ENCODE data around the gene AGPAT4. TPM values are rescaled to one million over a fixed set of nuclear protein-coding genes. Genes with fewer than 3 reads are reported as not detected.

The AGPAT4 gene
- total and polyA plus RNA-seq, 2 experiments from 2014 or later = 10.6 to 11.8 TPM

DNA sequence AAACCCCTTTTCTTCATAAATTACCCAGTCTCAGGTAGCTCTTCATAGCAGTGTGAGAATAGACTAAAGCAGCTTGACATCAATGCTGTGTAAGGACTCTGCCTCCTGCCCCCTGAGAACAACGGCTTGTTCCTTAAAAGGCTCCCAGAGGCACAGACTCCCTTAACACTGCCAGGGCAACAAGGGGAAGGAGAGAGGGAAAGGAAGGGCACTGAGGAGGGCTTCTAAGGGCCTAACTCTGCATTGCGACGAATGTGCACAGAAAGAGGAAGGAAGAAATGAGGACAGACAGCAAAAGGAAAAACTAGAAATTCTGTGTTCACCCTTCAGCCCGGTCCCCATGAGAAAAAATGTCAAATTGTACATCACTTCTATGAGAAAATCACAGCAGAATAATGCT is 74.0 kb downstream of the AGPAT4 start:
- no peak for DNase-seq (ENCODE audit: low spot score)
- Histone ChIP-seq H2AFZ (no peak overlapping the region), H3K4me1 (ENCODE audit: insufficient read depth) (no peaks in the 10 kb centered on the region), H4K20me1 (ENCODE audit: insufficient read depth, poor library complexity, severe bottlenecking) (no peaks in the 10 kb centered on the region), H3K4me2 (no peak overlapping the region), H3K27ac (no peak overlapping the region), H3K79me2 (no peaks in the 10 kb centered on the region), H3K9me3 (ENCODE audit: low read depth) (no peaks in the 10 kb centered on the region), H3K9me2 (replicated peaks; ENCODE audit: insufficient read depth) (no peaks in the 10 kb centered on the region), H3K27me3 (no peaks in the 10 kb centered on the region), H3K36me3 (replicated peaks; ENCODE audit: insufficient read depth, low read depth) (no peaks in the 10 kb centered on the region), H3K4me3 (no peak overlapping the region)
- no peak for TF ChIP-seq CTCF (IDR thresholded peaks at IDR 0.05; ENCODE audit: poor library complexity)
- no peak for TF ChIP-seq EZH2phosphoT487 (IDR thresholded peaks at IDR 0.05; ENCODE audit: low read depth, severe bottlenecking, unreplicated experiment)
- TF ChIP-seq EZH2 (IDR thresholded peaks at IDR 0.05; ENCODE audit: borderline replicate concordance) = no peak
- WGBS (ENCODE audit: low lambda C conversion rate, missing lambda C conversion rate) = 98% methylated on average over 4 of the region's 4 CpGs

DNA sequence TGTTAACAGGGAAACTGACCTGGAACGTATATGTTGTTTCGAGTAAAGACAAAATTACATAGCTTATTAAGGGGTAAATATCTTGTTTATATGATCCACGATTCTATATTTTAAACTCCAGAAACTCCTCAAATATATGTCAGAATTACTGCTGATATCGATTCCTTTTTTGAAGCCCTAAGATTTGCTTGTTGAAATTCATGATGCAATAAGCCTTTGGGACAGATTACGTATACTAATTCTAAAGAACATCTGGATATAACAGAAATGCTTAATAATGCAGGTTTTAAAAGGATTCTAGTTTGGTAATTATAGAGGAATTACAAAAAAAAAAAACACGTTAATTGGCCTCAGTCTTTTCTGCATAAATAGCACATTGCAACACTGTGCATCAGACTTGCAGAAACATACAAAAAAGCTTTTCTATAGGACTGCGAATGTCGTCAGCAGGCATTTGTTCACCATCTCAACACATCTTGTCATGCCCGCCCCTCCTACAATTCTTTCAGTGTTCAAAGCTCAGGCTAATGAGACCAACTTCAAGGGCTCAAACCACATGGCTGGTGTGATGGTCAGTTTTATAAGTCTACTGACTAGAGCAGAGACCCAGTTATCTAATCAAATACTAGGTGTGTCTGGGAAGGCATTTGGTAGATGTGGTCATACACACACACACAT is 74.9 kb downstream of the AGPAT4 start:
- no peak for DNase-seq (ENCODE audit: low spot score)
- no peak overlapping the region for H3K27ac ChIP-seq
- H3K4me3 ChIP-seq = no peak overlapping the region

GRCh38 chr6:161198176-161198575 is 75.7 kb downstream of the AGPAT4 start:
- Histone ChIP-seq H2AFZ (no peak overlapping the region), H4K20me1 (ENCODE audit: insufficient read depth, poor library complexity, severe bottlenecking) (no peaks in the 10 kb centered on the region), H3K4me2 (no peak overlapping the region), H3K9me3 (ENCODE audit: low read depth) (no peaks in the 10 kb centered on the region), H3K4me1 (ENCODE audit: insufficient read depth) (no peaks in the 10 kb centered on the region), H3K9me2 (replicated peaks; ENCODE audit: insufficient read depth) (no peaks in the 10 kb centered on the region), H3K36me3 (replicated peaks; ENCODE audit: insufficient read depth, low read depth) (no peaks in the 10 kb centered on the region), H3K79me2 (peaks cover under 1% of the 10 kb centered on the region), H3K27me3 (no peaks in the 10 kb centered on the region), H3K4me3 (no peak overlapping the region), H3K27ac (no peak overlapping the region)
- DNase-seq (ENCODE audit: low spot score) = no peak
- WGBS (ENCODE audit: low lambda C conversion rate, missing lambda C conversion rate) = 78% methylated on average over 4 of the region's 4 CpGs
- TF ChIP-seq EZH2 (IDR thresholded peaks at IDR 0.05; ENCODE audit: borderline replicate concordance) (no peak), CTCF (IDR thresholded peaks at IDR 0.05; ENCODE audit: poor library complexity) (no peak)

More for the DNA sequence above, 74.9 kb downstream of the AGPAT4 start:
- Histone ChIP-seq H3K4me1 (ENCODE audit: insufficient read depth) (no peaks in the 10 kb centered on the region), H3K36me3 (replicated peaks; ENCODE audit: insufficient read depth, low read depth) (no peaks in the 10 kb centered on the region), H3K9me3 (ENCODE audit: low read depth) (no peaks in the 10 kb centered on the region), H3K9me2 (replicated peaks; ENCODE audit: insufficient read depth) (no peaks in the 10 kb centered on the region), H3K4me2 (no peak overlapping the region), H3K27me3 (no peaks in the 10 kb centered on the region), H2AFZ (no peak overlapping the region), H3K79me2 (no peaks in the 10 kb centered on the region), H4K20me1 (ENCODE audit: insufficient read depth, poor library complexity, severe bottlenecking) (no peaks in the 10 kb centered on the region)
- TF ChIP-seq CTCF (IDR thresholded peaks at IDR 0.05; ENCODE audit: poor library complexity) (no peak), EZH2 (IDR thresholded peaks at IDR 0.05; ENCODE audit: borderline replicate concordance) (no peak), EZH2phosphoT487 (IDR thresholded peaks at IDR 0.05; ENCODE audit: low read depth, severe bottlenecking, unreplicated experiment) (no peak)
- 90% methylated on average over 9 of the region's 9 CpGs for WGBS (ENCODE audit: low lambda C conversion rate, missing lambda C conversion rate)

Measured in hepatocyte (in vitro differentiated cells).